Measurements from ENCODE around the gene RAPGEF5. TPM values are rescaled to one million over a fixed set of nuclear protein-coding genes. Genes with fewer than 3 reads are reported as not detected.

The RAPGEF5 gene
- total RNA-seq, 1 donor from 2014 or later: 139 TPM

DNA sequence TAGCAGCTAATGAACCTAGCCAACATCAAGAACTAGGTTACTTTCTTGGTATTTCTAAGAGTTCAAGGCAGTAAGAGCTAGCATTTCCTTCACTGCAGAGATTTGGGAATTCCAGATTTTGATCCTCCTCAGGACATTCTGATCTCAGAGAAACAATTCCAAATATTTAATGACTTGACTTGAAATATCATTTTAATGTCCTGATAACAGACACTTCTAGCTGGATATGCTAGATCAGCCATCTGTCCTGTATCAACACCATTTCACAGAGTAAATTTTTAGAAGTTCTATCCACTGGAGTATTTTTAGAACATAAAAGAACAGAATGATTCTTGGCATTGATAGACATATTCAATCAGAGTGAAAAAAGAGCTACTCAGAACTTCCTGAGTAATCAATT is 151.3 kb downstream of the RAPGEF5 start:
- Histone ChIP-seq H3K4me1 (peaks cover 55% of the 10 kb centered on the region), H3K4me3 (no peak overlapping the region), H3K9me3 (no peaks in the 10 kb centered on the region), H3K36me3 (peaks cover 19% of the 10 kb centered on the region), H3K27me3 (no peaks in the 10 kb centered on the region), H3K27ac (peak overlapping the region; percentile 3)
- TF ChIP-seq, protein P1, sequence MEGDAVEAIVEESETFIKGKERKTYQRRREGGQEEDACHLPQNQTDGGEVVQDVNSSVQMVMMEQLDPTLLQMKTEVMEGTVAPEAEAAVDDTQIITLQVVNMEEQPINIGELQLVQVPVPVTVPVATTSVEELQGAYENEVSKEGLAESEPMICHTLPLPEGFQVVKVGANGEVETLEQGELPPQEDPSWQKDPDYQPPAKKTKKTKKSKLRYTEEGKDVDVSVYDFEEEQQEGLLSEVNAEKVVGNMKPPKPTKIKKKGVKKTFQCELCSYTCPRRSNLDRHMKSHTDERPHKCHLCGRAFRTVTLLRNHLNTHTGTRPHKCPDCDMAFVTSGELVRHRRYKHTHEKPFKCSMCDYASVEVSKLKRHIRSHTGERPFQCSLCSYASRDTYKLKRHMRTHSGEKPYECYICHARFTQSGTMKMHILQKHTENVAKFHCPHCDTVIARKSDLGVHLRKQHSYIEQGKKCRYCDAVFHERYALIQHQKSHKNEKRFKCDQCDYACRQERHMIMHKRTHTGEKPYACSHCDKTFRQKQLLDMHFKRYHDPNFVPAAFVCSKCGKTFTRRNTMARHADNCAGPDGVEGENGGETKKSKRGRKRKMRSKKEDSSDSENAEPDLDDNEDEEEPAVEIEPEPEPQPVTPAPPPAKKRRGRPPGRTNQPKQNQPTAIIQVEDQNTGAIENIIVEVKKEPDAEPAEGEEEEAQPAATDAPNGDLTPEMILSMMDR (IDR thresholded peaks at IDR 0.05): no peak
- intact Hi-C loops (cut with DNase I): no loop called here
- ATAC-seq: peak; percentile 14
- DNase-seq: no peak

GRCh38 chr7:22204312-22204711 is 152.6 kb downstream of the RAPGEF5 start:
- peak overlapping the region; percentile 45 for H3K27ac ChIP-seq
- no peak for DNase-seq

DNA sequence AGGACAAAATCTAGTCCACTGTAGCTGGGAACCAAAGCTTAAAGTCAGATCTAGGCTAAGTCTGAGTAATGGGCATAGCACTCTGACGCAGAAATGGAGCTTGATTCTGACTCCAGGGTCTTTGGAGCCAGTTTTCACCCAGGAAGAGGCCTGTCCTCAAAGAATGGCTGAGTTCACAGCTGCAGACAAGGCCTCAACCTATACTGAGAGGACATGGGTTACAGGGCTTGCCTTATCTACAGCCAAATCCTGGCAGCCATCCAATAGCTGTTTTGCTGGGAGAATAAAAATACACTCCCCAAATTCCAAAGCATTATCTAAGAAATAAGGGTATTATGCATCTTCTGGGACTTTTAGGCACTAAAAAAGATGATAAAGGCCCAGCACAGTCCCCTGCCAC is 154.8 kb downstream of the RAPGEF5 start:
- Histone ChIP-seq H3K4me3 (no peak overlapping the region), H3K27me3 (no peaks in the 10 kb centered on the region), H3K36me3 (peaks cover 27% of the 10 kb centered on the region), H3K4me1 (peaks cover 36% of the 10 kb centered on the region), H3K9me3 (no peaks in the 10 kb centered on the region), H3K27ac (no peak overlapping the region)
- no peak for ATAC-seq
- TF ChIP-seq, protein P1 (IDR thresholded peaks at IDR 0.05): no peak
- DNase-seq: no peak
- intact Hi-C loops (cut with DNase I): no loop called here

More at GRCh38 chr7:22204312-22204711, 152.6 kb downstream of the RAPGEF5 start:
- peak; percentile 35 for ATAC-seq
- intact Hi-C loops (cut with DNase I): no loop called here
- H3K4me3 ChIP-seq: no peak overlapping the region
- peaks cover 23% of the 10 kb centered on the region for H3K36me3 ChIP-seq
- peaks cover 48% of the 10 kb centered on the region for H3K4me1 ChIP-seq
- no peaks in the 10 kb centered on the region for H3K27me3 ChIP-seq
- TF ChIP-seq, protein P1 (IDR thresholded peaks at IDR 0.05): no peak
- no peaks in the 10 kb centered on the region for H3K9me3 ChIP-seq

GRCh38 chr7:22201186-22201880 is 155.6 kb downstream of the RAPGEF5 start:
- Histone ChIP-seq H3K4me3 (no peak overlapping the region), H3K27me3 (no peaks in the 10 kb centered on the region), H3K36me3 (peaks cover 29% of the 10 kb centered on the region), H3K9me3 (no peaks in the 10 kb centered on the region), H3K4me1 (peaks cover 35% of the 10 kb centered on the region), H3K27ac (no peak overlapping the region)
- intact Hi-C loops (cut with DNase I): no loop called here
- ATAC-seq (no peak), DNase-seq (no peak)
- TF ChIP-seq, protein P1 (IDR thresholded peaks at IDR 0.05): no peak

- H3K27me3 ChIP-seq: no peaks in the 10 kb centered on the region
- no peak overlapping the region for H3K27ac ChIP-seq
- no peak overlapping the region for H3K4me3 ChIP-seq
- intact Hi-C loops (cut with DNase I): no loop called here
- H3K36me3 ChIP-seq: peaks cover 32% of the 10 kb centered on the region
- H3K4me1 ChIP-seq: peaks cover 30% of the 10 kb centered on the region
- no peak for DNase-seq
- H3K9me3 ChIP-seq: no peaks in the 10 kb centered on the region
- ATAC-seq: no peak
- TF ChIP-seq, protein P1 (IDR thresholded peaks at IDR 0.05): no peak
Measured at GRCh38 chr7:22200777-22201176, 156.2 kb downstream of the RAPGEF5 start.
